ENCODE results near the gene GLRX. TPM values are rescaled to one million over a fixed set of nuclear protein-coding genes. Genes with fewer than 3 reads are reported as not detected.

Gene GLRX
- total RNA-seq, 1 donor from 2014 or later, result 32.8 TPM

DNA sequence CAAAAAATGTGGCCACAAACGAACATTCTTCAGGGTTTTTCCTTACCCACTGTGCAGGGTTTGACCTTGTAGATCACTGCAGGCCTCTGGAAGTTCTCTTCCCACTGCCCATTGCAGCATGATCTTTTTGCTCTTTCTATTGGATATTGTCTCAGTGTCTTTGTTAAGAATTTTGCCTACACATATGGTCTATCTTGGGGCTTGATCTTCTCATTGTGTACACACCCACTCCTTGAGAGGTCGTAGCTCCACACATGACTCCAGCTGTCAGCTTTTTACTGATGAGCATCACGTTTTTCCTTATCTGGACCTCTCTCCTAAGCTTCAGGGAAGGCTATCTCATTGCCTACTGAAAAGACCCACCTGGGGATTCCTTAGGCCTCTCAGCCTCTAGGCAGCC lies 3.0 kb upstream of the GLRX start:
- no peaks in the 10 kb centered on the region for H3K27me3 Mint-ChIP-seq (ENCODE audit: unreplicated experiment)
- H3K27ac Mint-ChIP-seq (ENCODE audit: unreplicated experiment), result peak overlapping the region; percentile 19
- no peak for DNase-seq (ENCODE audit: extremely low spot score, unreplicated experiment)
- H3K36me3 Mint-ChIP-seq (ENCODE audit: unreplicated experiment), result no peaks in the 10 kb centered on the region
- no peak overlapping the region for H3K4me3 Mint-ChIP-seq (ENCODE audit: unreplicated experiment)
- no peaks in the 10 kb centered on the region for H3K9me3 Mint-ChIP-seq (ENCODE audit: unreplicated experiment)
- H3K4me1 Mint-ChIP-seq (ENCODE audit: unreplicated experiment), result peaks cover 37% of the 10 kb centered on the region
- TF ChIP-seq, protein P1, sequence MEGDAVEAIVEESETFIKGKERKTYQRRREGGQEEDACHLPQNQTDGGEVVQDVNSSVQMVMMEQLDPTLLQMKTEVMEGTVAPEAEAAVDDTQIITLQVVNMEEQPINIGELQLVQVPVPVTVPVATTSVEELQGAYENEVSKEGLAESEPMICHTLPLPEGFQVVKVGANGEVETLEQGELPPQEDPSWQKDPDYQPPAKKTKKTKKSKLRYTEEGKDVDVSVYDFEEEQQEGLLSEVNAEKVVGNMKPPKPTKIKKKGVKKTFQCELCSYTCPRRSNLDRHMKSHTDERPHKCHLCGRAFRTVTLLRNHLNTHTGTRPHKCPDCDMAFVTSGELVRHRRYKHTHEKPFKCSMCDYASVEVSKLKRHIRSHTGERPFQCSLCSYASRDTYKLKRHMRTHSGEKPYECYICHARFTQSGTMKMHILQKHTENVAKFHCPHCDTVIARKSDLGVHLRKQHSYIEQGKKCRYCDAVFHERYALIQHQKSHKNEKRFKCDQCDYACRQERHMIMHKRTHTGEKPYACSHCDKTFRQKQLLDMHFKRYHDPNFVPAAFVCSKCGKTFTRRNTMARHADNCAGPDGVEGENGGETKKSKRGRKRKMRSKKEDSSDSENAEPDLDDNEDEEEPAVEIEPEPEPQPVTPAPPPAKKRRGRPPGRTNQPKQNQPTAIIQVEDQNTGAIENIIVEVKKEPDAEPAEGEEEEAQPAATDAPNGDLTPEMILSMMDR (IDR thresholded peaks at IDR 0.05), result no peak

DNA sequence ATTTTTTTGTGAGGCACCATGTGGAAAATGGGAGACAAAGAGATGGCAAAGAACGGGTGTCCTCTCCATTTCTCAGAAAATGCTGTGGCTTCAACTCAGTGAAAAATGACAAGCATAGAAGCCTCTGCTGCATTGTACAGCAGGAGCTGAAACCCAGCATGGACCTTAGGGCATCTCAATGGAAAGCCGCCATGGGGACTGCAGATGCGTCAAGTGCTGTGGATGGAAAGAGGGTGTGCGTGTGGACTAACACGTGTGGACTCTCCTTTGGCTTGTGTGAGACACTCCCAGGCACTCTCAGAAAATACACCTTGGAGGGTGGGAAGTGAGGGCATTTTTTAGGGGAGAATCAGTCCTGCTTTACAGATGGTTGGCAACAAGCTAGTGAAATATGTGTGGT lies 2.2 kb upstream of the GLRX start:
- no peaks in the 10 kb centered on the region for H3K36me3 Mint-ChIP-seq (ENCODE audit: unreplicated experiment)
- H3K27me3 Mint-ChIP-seq (ENCODE audit: unreplicated experiment), result no peaks in the 10 kb centered on the region
- H3K27ac Mint-ChIP-seq (ENCODE audit: unreplicated experiment), result peak overlapping the region; percentile 94
- TF ChIP-seq, protein P1 (IDR thresholded peaks at IDR 0.05), result no peak
- no peak for DNase-seq (ENCODE audit: extremely low spot score, unreplicated experiment)
- peaks cover 41% of the 10 kb centered on the region for H3K4me1 Mint-ChIP-seq (ENCODE audit: unreplicated experiment)
- H3K4me3 Mint-ChIP-seq (ENCODE audit: unreplicated experiment), result no peak overlapping the region
- no peaks in the 10 kb centered on the region for H3K9me3 Mint-ChIP-seq (ENCODE audit: unreplicated experiment)

DNA sequence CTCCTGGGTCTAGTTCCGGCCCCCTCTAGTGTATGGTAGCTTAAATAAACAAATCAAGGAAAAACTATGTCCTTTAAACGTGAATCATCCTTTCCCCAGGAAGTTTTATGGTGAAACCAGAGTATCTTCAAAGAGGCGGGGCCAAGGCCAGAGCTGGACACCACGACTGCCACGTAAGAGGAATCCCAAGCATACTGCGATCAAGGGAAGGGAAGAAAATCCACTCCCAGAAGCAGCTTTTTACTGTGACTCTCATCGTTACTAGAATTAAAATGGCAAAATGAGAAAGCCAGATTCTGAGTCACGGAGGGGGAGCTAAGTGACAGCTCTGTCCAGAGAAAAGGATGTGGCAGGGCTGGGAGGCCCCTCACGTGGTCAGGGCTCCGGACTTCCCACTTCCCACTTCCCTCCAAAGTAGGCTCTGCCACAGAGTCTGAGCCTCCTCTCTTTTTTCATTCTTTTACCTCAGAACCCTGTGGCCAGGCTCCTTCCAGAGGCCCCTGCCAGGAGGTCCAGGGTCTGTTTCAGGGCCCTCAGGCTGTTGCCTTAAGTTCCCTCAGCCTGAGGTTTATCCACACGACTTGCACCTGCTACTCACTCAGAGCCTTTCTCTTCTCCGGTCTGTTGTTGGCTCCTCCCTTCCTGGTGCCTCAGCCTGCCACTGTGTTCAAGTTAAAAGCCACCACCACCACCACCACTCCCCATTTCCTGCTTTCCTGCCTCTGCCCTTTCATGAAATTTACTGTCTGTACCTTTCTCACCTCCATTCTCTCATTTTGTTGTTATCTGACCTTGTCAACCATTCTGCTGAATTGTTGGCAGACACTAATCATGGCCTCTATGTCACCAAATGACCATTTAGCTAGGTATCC lies 1.4 kb upstream of the GLRX start:
- Mint-ChIP-seq H3K9me3 (ENCODE audit: unreplicated experiment) (no peaks in the 10 kb centered on the region), H3K36me3 (ENCODE audit: unreplicated experiment) (peaks cover 3% of the 10 kb centered on the region), H3K4me1 (ENCODE audit: unreplicated experiment) (peaks cover 47% of the 10 kb centered on the region), H3K27me3 (ENCODE audit: unreplicated experiment) (no peaks in the 10 kb centered on the region), H3K27ac (ENCODE audit: unreplicated experiment) (peak overlapping the region; percentile 94), H3K4me3 (ENCODE audit: unreplicated experiment) (peak overlapping the region; percentile 95)
- DNase-seq (ENCODE audit: extremely low spot score, unreplicated experiment), result no peak
- TF ChIP-seq, protein P1 (IDR thresholded peaks at IDR 0.05), result no peak

DNA sequence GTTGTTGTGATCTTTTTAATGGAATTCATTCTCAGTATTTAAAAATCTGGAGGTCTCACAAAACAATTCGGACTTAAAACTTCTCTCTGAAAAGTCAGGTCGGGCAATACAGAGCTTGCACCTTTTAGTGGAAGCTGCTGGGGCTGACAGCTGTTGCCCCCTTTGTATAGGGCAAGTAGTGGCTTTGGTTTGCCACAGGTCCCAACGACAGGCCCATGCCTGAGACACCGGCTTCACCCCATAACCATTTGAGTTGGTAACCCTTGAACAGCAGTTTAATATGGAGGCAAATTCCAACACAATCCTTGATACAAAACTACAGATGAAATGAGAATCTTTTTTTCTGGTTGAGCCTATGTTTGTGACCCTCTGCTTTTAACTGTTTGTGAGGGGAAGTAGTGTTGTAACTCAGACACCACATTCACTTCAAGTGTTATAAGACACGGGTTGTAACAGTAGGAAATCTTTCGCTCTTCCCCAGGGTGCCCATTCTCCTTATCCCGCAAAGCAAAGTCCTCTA lies 752 bp upstream of the GLRX start:
- no peaks in the 10 kb centered on the region for H3K9me3 Mint-ChIP-seq (ENCODE audit: unreplicated experiment)
- peak overlapping the region; percentile 95 for H3K4me3 Mint-ChIP-seq (ENCODE audit: unreplicated experiment)
- DNase-seq (ENCODE audit: extremely low spot score, unreplicated experiment), result no peak
- H3K27me3 Mint-ChIP-seq (ENCODE audit: unreplicated experiment), result no peaks in the 10 kb centered on the region
- TF ChIP-seq, protein P1 (IDR thresholded peaks at IDR 0.05), result no peak
- peak overlapping the region; percentile 94 for H3K27ac Mint-ChIP-seq (ENCODE audit: unreplicated experiment)
- peaks cover 54% of the 10 kb centered on the region for H3K4me1 Mint-ChIP-seq (ENCODE audit: unreplicated experiment)
- H3K36me3 Mint-ChIP-seq (ENCODE audit: unreplicated experiment), result peaks cover 9% of the 10 kb centered on the region

DNA sequence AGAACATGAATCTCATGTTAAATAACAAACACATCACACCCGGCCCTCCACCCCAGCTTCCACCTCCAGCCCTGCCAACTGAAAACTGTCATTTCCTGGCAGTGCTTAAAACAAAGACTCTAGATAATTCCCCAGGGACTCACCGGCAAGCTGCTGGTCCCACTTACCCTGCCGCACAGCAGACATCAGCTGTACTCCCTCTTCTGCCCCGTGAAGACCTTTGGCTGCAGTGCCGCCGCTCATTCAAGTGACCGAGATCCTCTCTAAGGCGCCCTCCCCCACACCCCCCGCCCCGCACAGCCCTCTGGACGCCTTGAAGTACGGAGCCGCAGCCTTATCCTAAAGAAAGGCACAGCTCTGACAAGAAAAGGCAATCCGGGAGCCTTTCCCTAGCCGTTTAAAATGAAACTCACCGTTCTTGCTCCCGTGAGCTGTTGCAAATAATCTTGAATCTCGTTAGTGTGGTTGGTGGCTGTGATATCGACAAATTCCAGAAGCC lies 434 bp downstream of the GLRX start:
- H3K4me3 Mint-ChIP-seq (ENCODE audit: unreplicated experiment), result peak overlapping the region; percentile 95
- peaks cover 64% of the 10 kb centered on the region for H3K4me1 Mint-ChIP-seq (ENCODE audit: unreplicated experiment)
- H3K36me3 Mint-ChIP-seq (ENCODE audit: unreplicated experiment), result peaks cover 11% of the 10 kb centered on the region
- no peak for DNase-seq (ENCODE audit: extremely low spot score, unreplicated experiment)
- TF ChIP-seq, protein P1 (IDR thresholded peaks at IDR 0.05), result no peak
- H3K27ac Mint-ChIP-seq (ENCODE audit: unreplicated experiment), result peak overlapping the region; percentile 94
- H3K27me3 Mint-ChIP-seq (ENCODE audit: unreplicated experiment), result no peaks in the 10 kb centered on the region
- H3K9me3 Mint-ChIP-seq (ENCODE audit: unreplicated experiment), result no peaks in the 10 kb centered on the region

Data from osteocyte (in vitro differentiated cells).